ENCODE measurements around the gene METTL8. TPM values are rescaled to one million over a fixed set of nuclear protein-coding genes. Genes with fewer than 3 reads are reported as not detected.

Gene METTL8
- total RNA-seq, 2 donors from 2014 or later, result 7.6 to 16.3 TPM

DNA sequence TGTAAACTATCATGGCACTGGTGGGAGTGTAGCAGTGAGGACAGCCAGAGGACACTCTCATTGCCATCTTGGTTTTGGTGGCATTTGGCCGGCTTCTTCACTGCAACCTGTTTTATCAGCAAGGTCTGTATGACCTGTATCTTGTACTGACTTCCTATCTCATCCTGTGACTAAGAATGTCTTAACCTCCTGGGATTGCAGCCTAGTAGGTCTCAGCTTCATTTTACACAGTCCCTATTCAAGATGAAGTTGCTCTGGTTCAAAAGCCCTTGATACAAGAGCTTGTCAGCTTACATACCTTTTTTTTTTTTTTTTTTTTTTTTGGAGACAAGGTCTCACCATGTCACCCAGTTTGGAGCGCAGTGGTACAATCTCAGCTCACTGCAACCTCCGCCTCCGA is 110.9 kb downstream of the METTL8 start:
- Histone ChIP-seq H3K4me3 (no peak overlapping the region), H3K27ac (no peak overlapping the region), H3K36me3 (no peaks in the 10 kb centered on the region), H3K9me3 (no peaks in the 10 kb centered on the region), H3K27me3 (no peaks in the 10 kb centered on the region), H3K4me1 (peaks cover 0 to 5% of the 10 kb centered on the region in 2 donors)
- no peak for DNase-seq (ENCODE audit: low spot score)
- TF ChIP-seq, protein P1, sequence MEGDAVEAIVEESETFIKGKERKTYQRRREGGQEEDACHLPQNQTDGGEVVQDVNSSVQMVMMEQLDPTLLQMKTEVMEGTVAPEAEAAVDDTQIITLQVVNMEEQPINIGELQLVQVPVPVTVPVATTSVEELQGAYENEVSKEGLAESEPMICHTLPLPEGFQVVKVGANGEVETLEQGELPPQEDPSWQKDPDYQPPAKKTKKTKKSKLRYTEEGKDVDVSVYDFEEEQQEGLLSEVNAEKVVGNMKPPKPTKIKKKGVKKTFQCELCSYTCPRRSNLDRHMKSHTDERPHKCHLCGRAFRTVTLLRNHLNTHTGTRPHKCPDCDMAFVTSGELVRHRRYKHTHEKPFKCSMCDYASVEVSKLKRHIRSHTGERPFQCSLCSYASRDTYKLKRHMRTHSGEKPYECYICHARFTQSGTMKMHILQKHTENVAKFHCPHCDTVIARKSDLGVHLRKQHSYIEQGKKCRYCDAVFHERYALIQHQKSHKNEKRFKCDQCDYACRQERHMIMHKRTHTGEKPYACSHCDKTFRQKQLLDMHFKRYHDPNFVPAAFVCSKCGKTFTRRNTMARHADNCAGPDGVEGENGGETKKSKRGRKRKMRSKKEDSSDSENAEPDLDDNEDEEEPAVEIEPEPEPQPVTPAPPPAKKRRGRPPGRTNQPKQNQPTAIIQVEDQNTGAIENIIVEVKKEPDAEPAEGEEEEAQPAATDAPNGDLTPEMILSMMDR (IDR thresholded peaks at IDR 0.05), result no peak

DNA sequence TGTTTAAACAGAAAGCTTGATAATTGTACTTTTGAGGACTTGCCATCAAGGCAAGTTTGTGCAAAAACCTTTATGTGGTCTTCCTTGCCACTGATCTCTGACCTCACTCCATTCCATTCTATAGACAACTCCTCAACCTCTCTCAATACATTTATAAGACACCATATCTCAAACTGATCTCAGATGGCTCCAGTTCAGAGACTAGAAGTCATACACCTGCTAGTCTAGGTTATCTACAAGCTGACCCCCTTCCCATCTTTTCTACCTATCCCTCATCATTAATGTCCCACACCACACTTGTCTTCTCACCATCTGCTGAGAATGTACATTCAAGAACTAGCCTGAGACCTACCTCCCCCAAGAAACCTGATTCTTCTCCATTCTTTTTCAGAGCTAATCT is 113.1 kb downstream of the METTL8 start:
- peaks cover 0 to 5% of the 10 kb centered on the region in 2 donors for H3K4me1 ChIP-seq
- H3K36me3 ChIP-seq, result no peaks in the 10 kb centered on the region
- no peak overlapping the region for H3K4me3 ChIP-seq
- no peaks in the 10 kb centered on the region for H3K9me3 ChIP-seq
- no peak overlapping the region for H3K27ac ChIP-seq
- H3K27me3 ChIP-seq, result no peaks in the 10 kb centered on the region
- no peak for DNase-seq (ENCODE audit: low spot score)
- TF ChIP-seq, protein P1 (IDR thresholded peaks at IDR 0.05), result no peak

DNA sequence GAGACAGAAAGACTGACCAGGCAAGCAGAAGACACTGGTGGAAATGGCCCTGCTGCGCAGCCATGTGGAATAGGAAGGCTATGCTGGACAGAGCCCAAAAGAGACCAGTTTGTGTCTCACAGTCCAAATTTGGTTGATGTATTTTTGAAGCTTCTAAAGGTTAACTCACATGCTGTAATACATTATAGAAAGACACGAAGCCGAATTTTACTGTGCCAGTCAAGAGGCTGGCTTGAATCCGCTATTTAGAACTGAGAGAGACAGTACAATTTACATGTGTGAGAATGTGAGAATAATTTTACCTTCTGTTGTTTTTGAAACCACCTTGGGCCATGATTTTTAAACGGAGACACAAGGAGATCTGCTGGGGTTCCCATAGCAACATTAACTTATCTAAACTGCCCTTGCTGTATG is 113.6 kb downstream of the METTL8 start:
- Histone ChIP-seq H3K4me3 (no peak overlapping the region), H3K27me3 (no peaks in the 10 kb centered on the region), H3K36me3 (no peaks in the 10 kb centered on the region), H3K27ac (no peak overlapping the region), H3K9me3 (no peaks in the 10 kb centered on the region), H3K4me1 (peaks cover 0 to 5% of the 10 kb centered on the region in 2 donors)
- no peak for DNase-seq (ENCODE audit: low spot score)
- TF ChIP-seq, protein P1 (IDR thresholded peaks at IDR 0.05), result no peak

DNA sequence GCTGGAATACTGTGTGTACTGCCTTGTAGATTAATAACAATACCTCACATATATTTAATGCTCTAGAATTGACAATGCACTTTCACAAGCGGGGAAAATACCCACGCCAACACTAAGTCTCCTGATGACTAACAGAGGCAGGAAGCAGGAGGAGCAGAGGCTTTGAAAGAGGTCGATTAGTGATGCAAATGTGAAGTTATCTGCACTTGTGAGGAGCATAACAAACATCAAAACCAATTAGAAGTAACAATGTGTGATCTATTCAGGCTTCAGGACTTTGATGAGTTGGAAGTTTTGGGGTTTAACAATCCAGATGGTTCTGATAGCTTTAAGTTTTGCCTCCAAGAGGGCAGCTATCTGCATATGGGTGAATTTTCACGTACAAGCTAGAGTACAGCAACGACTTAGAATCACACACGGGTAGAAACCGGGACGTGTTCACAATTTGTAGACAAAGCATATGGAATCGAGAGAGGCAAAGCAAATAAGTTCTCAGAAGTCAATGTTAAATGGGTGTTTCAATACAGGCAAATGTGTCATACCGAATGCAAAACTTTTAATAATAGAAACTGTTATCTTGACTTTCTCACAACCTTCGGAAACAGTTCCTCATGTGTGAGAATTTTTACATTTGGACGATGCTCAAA is 114.5 kb downstream of the METTL8 start:
- H3K36me3 ChIP-seq, result no peaks in the 10 kb centered on the region
- H3K4me3 ChIP-seq, result no peak overlapping the region
- no peak overlapping the region for H3K27ac ChIP-seq
- no peaks in the 10 kb centered on the region for H3K27me3 ChIP-seq
- TF ChIP-seq, protein P1 (IDR thresholded peaks at IDR 0.05), result no peak
- H3K4me1 ChIP-seq, result peaks cover 0 to 5% of the 10 kb centered on the region in 2 donors
- no peaks in the 10 kb centered on the region for H3K9me3 ChIP-seq
- DNase-seq (ENCODE audit: low spot score), result no peak

DNA sequence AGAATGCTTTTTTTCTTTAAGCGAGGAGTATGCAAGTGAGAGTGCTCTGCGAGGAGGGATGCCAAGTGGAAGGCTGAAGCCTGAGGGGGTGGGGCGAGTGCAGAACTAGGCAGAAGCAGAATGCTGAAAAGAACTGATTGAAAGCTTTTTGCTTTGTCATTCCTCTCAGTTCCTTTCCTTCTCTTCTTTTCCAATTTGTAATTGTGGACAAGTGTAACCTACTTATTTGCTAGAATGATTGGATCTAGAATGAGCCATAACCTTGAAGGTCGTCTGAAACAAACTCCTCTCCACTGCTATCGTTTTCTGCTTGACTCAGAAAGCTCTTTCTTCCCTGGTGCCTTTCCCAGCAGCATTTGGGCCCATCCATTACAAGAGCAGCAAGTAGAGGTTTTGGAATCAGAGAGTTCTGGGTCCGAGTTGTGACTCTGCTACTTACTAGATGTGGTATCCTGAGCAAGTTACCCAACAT is 115.3 kb downstream of the METTL8 start:
- Histone ChIP-seq H3K4me1 (peaks cover 0 to 5% of the 10 kb centered on the region in 2 donors), H3K27ac (peak overlapping the region in 1 of 2 donors; percentile 22), H3K9me3 (no peaks in the 10 kb centered on the region), H3K36me3 (no peaks in the 10 kb centered on the region), H3K27me3 (no peaks in the 10 kb centered on the region), H3K4me3 (no peak overlapping the region)
- TF ChIP-seq, protein P1 (IDR thresholded peaks at IDR 0.05), result no peak
- no peak for DNase-seq (ENCODE audit: low spot score)

All from right atrium auricular region (tissue), 2 donors.